Measurements from ENCODE around the gene EIF2AK3.

- TF ChIP-seq RFX5 (IDR thresholded peaks at IDR 0.05; ENCODE audit: low read depth, low read length) (no peak), CTCF (conservative IDR thresholded peaks at IDR 0.05; ENCODE audit: low read depth, low read length) (peak; percentile 93), USF2 (IDR thresholded peaks at IDR 0.05; ENCODE audit: low read depth, low read length) (no peak), MXI1 (IDR thresholded peaks at IDR 0.05; ENCODE audit: borderline replicate concordance, low read depth, low read length) (no peak), MAFK (IDR thresholded peaks at IDR 0.05; ENCODE audit: low read depth, low read length) (no peak), NFE2L2 (IDR thresholded peaks at IDR 0.05; ENCODE audit: low read depth, low read length) (no peak), BHLHE40 (IDR thresholded peaks at IDR 0.05; ENCODE audit: low read depth, low read length) (no peak), POLR2A (IDR thresholded peaks at IDR 0.05; ENCODE audit: low read depth, low read length) (no peak), FOS (IDR thresholded peaks at IDR 0.05; ENCODE audit: low read depth, low read length) (no peak), RCOR1 (IDR thresholded peaks at IDR 0.05; ENCODE audit: insufficient replicate concordance, low read length) (no peak), ELK1 (IDR thresholded peaks at IDR 0.05; ENCODE audit: borderline replicate concordance, low read depth, low read length) (no peak), RAD21 (IDR thresholded peaks at IDR 0.05; ENCODE audit: low read length) (peak; percentile 89)
Measured at GRCh38 chr2:88671786-88672427, 44.6 kb upstream of the EIF2AK3 start.
